Neural crest cell (in vitro differentiated cells): ENCODE measurements around the gene ADCY2. TPM values are rescaled to one million over a fixed set of nuclear protein-coding genes. Genes with fewer than 3 reads are reported as not detected.

ENCODE experiments used
- DNase-seq: peaks from one replicate; pipeline ENCODE4 v3.0.0; 2021; ENCODE audit warnings: low read depth, mixed read lengths, low spot score
- H3K27ac Mint-ChIP-seq: one replicate; pipeline ENCODE4 v1.8.0; 2021; ENCODE audit warnings: mild to moderate bottlenecking, mixed read lengths; ENCODE audit not compliant: unreplicated experiment
- H3K27me3 Mint-ChIP-seq: 2 replicates; pipeline ENCODE4 v1.8.0; 2021; ENCODE audit warnings: low read depth, mild to moderate bottlenecking, mixed read lengths
- H3K36me3 Mint-ChIP-seq: 2 replicates; pipeline ENCODE4 v1.8.0; 2021; ENCODE audit warnings: low read depth, mild to moderate bottlenecking, mixed read lengths
- H3K4me1 Mint-ChIP-seq: 2 replicates; pipeline ENCODE4 v1.8.0; 2021; ENCODE audit warnings: mixed read lengths
- H3K4me3 Mint-ChIP-seq: one replicate; pipeline ENCODE4 v1.8.0; 2021; ENCODE audit warnings: mild to moderate bottlenecking, mixed read lengths
- H3K9me3 Mint-ChIP-seq: 2 replicates; pipeline ENCODE4 v1.8.0; 2021; ENCODE audit warnings: mixed read lengths
- CTCF ChIP-seq: fragments of 200-600 bp; sonication (generic); conservative IDR thresholded peaks from 2 replicates; pipeline ENCODE4 v1.5.0; 2021; ENCODE audit warnings: antibody characterized with exemption, mild to moderate bottlenecking
- total RNA-seq: library from RNA; stranded (reverse); gene quantifications from 2 replicates; pipeline ENCODE4 v1.2.1, GENCODE V29; 2021

ADCY2 gene
- total RNA-seq, 1 donor from 2014 or later: 3.5 TPM

GRCh38 chr5:7676455-7676854 lies 280.5 kb downstream of the ADCY2 start:
- no peak for DNase-seq
- Mint-ChIP-seq H3K4me3 (no peak overlapping the region), H3K9me3 (no peaks in the 10 kb centered on the region), H3K36me3 (no peaks in the 10 kb centered on the region), H3K4me1 (peaks cover 4% of the 10 kb centered on the region), H3K27me3 (peaks cover 6% of the 10 kb centered on the region), H3K27ac (no peak overlapping the region)
- no peak for TF ChIP-seq CTCF

- Mint-ChIP-seq H3K27me3 (peaks cover 11% of the 10 kb centered on the region), H3K9me3 (no peaks in the 10 kb centered on the region)
Observed at GRCh38 chr5:7678030-7678429, 282.1 kb downstream of the ADCY2 start.

GRCh38 chr5:7679663-7680062 lies 283.7 kb downstream of the ADCY2 start:
- H3K27me3 Mint-ChIP-seq: peaks cover 11% of the 10 kb centered on the region
- H3K9me3 Mint-ChIP-seq: no peaks in the 10 kb centered on the region
- no peaks in the 10 kb centered on the region for H3K4me1 Mint-ChIP-seq
- no peak for DNase-seq
- TF ChIP-seq CTCF: no peak
- H3K4me3 Mint-ChIP-seq: no peak overlapping the region
- H3K36me3 Mint-ChIP-seq: no peaks in the 10 kb centered on the region
- no peak overlapping the region for H3K27ac Mint-ChIP-seq

More at GRCh38 chr5:7678030-7678429, 282.1 kb downstream of the ADCY2 start:
- no peak for DNase-seq
- TF ChIP-seq CTCF: no peak
- no peaks in the 10 kb centered on the region for H3K36me3 Mint-ChIP-seq
- H3K27ac Mint-ChIP-seq: no peak overlapping the region
- no peak overlapping the region for H3K4me3 Mint-ChIP-seq
- no peaks in the 10 kb centered on the region for H3K4me1 Mint-ChIP-seq

- no peaks in the 10 kb centered on the region for H3K9me3 Mint-ChIP-seq
- H3K4me1 Mint-ChIP-seq: no peaks in the 10 kb centered on the region
- no peak overlapping the region for H3K4me3 Mint-ChIP-seq
- peaks cover 11% of the 10 kb centered on the region for H3K27me3 Mint-ChIP-seq
- no peak overlapping the region for H3K27ac Mint-ChIP-seq
- H3K36me3 Mint-ChIP-seq: no peaks in the 10 kb centered on the region
- no peak for DNase-seq
- no peak for TF ChIP-seq CTCF
Observed at GRCh38 chr5:7680260-7680659, 284.3 kb downstream of the ADCY2 start.

- Mint-ChIP-seq H3K27ac (no peak overlapping the region), H3K9me3 (no peaks in the 10 kb centered on the region), H3K4me3 (no peak overlapping the region), H3K36me3 (no peaks in the 10 kb centered on the region), H3K4me1 (no peaks in the 10 kb centered on the region), H3K27me3 (peaks cover 13% of the 10 kb centered on the region)
- no peak for TF ChIP-seq CTCF
- no peak for DNase-seq
Observed at GRCh38 chr5:7682379-7682778, 286.4 kb downstream of the ADCY2 start.

- Mint-ChIP-seq H3K4me3 (no peak overlapping the region), H3K4me1 (no peaks in the 10 kb centered on the region), H3K36me3 (no peaks in the 10 kb centered on the region), H3K27me3 (peaks cover 17% of the 10 kb centered on the region), H3K9me3 (no peaks in the 10 kb centered on the region), H3K27ac (no peak overlapping the region)
- TF ChIP-seq CTCF: no peak
- no peak for DNase-seq
Observed at GRCh38 chr5:7683753-7684152, 287.8 kb downstream of the ADCY2 start.
